ENCODE results near the gene SCAI. TPM values are rescaled to one million over a fixed set of nuclear protein-coding genes. Genes with fewer than 3 reads are reported as not detected.
"Not testable (repeated sequence)": the region's sequence is repeated elsewhere in the genome, so short reads cannot be mapped to it uniquely, and the experiment has no call there.

SCAI gene
- total and polyA plus RNA-seq, 2 experiments from 2014 or later = 13.3 to 35.0 TPM

GRCh38 chr9:125085703-125086477, 57.4 kb downstream of the SCAI start (continued):
- no peak for TF ChIP-seq ZNF462 (CRISPR knock-in tag; IDR thresholded peaks at IDR 0.05)
- no peak for TF ChIP-seq EZH2 (IDR thresholded peaks at IDR 0.05; ENCODE audit: low read depth, unreplicated experiment)

GRCh38 chr9:125082197-125082596, 61.1 kb downstream of the SCAI start:
- peaks cover 37% of the 10 kb centered on the region for H3K9me3 Mint-ChIP-seq
- peaks cover 50% of the 10 kb centered on the region for H3K36me3 Mint-ChIP-seq (ENCODE audit: low read depth)
- Histone ChIP-seq H3K36me3 (ENCODE audit: insufficient read depth) (peaks cover 18% of the 10 kb centered on the region; the same call in 1 of the 2 replicates), H3K79me2 (replicated peaks; ENCODE audit: insufficient read depth) (peaks cover 27% of the 10 kb centered on the region; the same call in 1 of the 2 replicates)
- DNase-seq (ENCODE audit: low spot score); H3K27me3 Mint-ChIP-seq (ENCODE audit: insufficient read depth, low read depth, poor library complexity); H3K4me3 Mint-ChIP-seq; H3K9me2 ChIP-seq (ENCODE audit: insufficient read depth); H4K20me1 ChIP-seq (replicated peaks; ENCODE audit: insufficient read depth); H3K4me3 ChIP-seq; H3K27ac Mint-ChIP-seq; H3K4me1 ChIP-seq (ENCODE audit: insufficient read depth); H3K4me2 ChIP-seq; ATAC-seq; H3K27me3 ChIP-seq (ENCODE audit: insufficient read depth); H3F3A ChIP-seq (replicated peaks; ENCODE audit: low read depth); H2AFZ ChIP-seq; H3K27ac ChIP-seq (ENCODE audit: low read depth); H3K4me1 Mint-ChIP-seq: not testable (repeated sequence)

GRCh38 chr9:125080797-125081196, 62.5 kb downstream of the SCAI start:
- H3K9me3 Mint-ChIP-seq = peaks cover 37% of the 10 kb centered on the region
- H3K4me3 Mint-ChIP-seq = not testable (repeated sequence)

More at GRCh38 chr9:125080797-125081196, 62.5 kb downstream of the SCAI start:
- not testable (repeated sequence) for ATAC-seq; H3K27me3 ChIP-seq (ENCODE audit: insufficient read depth); H3K4me2 ChIP-seq; H4K20me1 ChIP-seq (replicated peaks; ENCODE audit: insufficient read depth); H3K4me3 ChIP-seq; H3K27ac Mint-ChIP-seq; DNase-seq (ENCODE audit: low spot score); H3K4me1 ChIP-seq (ENCODE audit: insufficient read depth); H2AFZ ChIP-seq; H3K9me2 ChIP-seq (ENCODE audit: insufficient read depth); H3K27ac ChIP-seq (ENCODE audit: low read depth); H3K27me3 Mint-ChIP-seq (ENCODE audit: insufficient read depth, low read depth, poor library complexity); H3K4me1 Mint-ChIP-seq; H3F3A ChIP-seq (replicated peaks; ENCODE audit: low read depth)
- H3K36me3 Mint-ChIP-seq (ENCODE audit: low read depth) = peaks cover 47% of the 10 kb centered on the region
- H3K36me3 ChIP-seq (ENCODE audit: insufficient read depth) = peaks cover 18% of the 10 kb centered on the region; the same call in 1 of the 2 replicates
- H3K79me2 ChIP-seq (replicated peaks; ENCODE audit: insufficient read depth) = peaks cover 26% of the 10 kb centered on the region; the same call in 1 of the 2 replicates
